Ectodermal cell (in vitro differentiated cells): ENCODE measurements around the gene COA3. TPM values are rescaled to one million over a fixed set of nuclear protein-coding genes. Genes with fewer than 3 reads are reported as not detected.

Experiments used
- H3K27ac ChIP-seq: 2 replicates; pipeline ENCODE4 v1.7.0; 2013; ENCODE audit warnings: mild to moderate bottlenecking, low read depth, low read length; ENCODE audit not compliant: insufficient read depth, poor library complexity, severe bottlenecking
- H3K27me3 ChIP-seq: 2 replicates; pipeline ENCODE4 v1.7.0; 2013; ENCODE audit warnings: mild to moderate bottlenecking, low read length; ENCODE audit not compliant: insufficient read depth, control insufficient read depth, poor library complexity, severe bottlenecking
- H3K36me3 ChIP-seq: one replicate; pipeline ENCODE4 v1.7.0; 2013; ENCODE audit warnings: low read length; ENCODE audit not compliant: control insufficient read depth, insufficient read depth
- H3K4me1 ChIP-seq: one replicate; pipeline ENCODE4 v1.7.0; 2013; ENCODE audit warnings: low read length; ENCODE audit not compliant: control insufficient read depth, insufficient read depth
- H3K4me3 ChIP-seq: 2 replicates; pipeline ENCODE4 v1.7.0; 2013; ENCODE audit warnings: low read depth, low read length, control low read depth; ENCODE audit not compliant: insufficient read depth
- H3K9me3 ChIP-seq: 2 replicates; pipeline ENCODE4 v1.7.0; 2013; ENCODE audit warnings: mild to moderate bottlenecking, low read length, moderate library complexity; ENCODE audit not compliant: control insufficient read depth
- WGBS, 2 experiments: methylation state at CpG; one replicate each; pipeline ENCODE4 v1.1.7; 2013; ENCODE audit warnings: missing lambda C conversion rate in 2 of 2; 5-methylcytosine and 5-hydroxymethylcytosine counted together
- polyA plus RNA-seq, 4 experiments: library from polyadenylated mRNA; stranded (reverse); fragments of 50-300 nt; gene quantifications; one replicate each; pipeline ENCODE4 v1.2.3, GENCODE V29; 2013

The COA3 gene
- polyA plus RNA-seq (2013, experiment 1 of 4): 73.9 TPM
- polyA plus RNA-seq (2013, experiment 2 of 4): 70.0 TPM
- polyA plus RNA-seq (2013, experiment 3 of 4): 66.2 TPM
- 73.9 TPM for polyA plus RNA-seq (2013, experiment 4 of 4)

GRCh38 chr17:42798383-42799380, at the start of gene COA3, which contains the start of gene CNTD1:
COA3 (minus strand) TSS chr17:42798704; CDS start chr17:42798681, 23 bp downstream.
CNTD1 (plus strand) TSS chr17:42798861; CDS start chr17:42799068, 207 bp downstream.
- WGBS, 2 experiments: 30% methylated on average over 66 of the region's 66 CpGs
- H3K9me3 ChIP-seq: no peaks in the 10 kb centered on the region
- peak within 1 kb of the TSS; percentile 89 for H3K4me3 ChIP-seq
- H3K27ac ChIP-seq: no peak within 1 kb of the TSS
- H3K36me3 ChIP-seq: no peaks in the 10 kb centered on the region
- peaks cover 13% of the 10 kb centered on the region for H3K27me3 ChIP-seq
- peaks cover 6% of the 10 kb centered on the region for H3K4me1 ChIP-seq

GRCh38 chr17:42848093-42848492, 49.6 kb upstream of the COA3 start:
- Histone ChIP-seq H3K4me1 (peaks cover 8% of the 10 kb centered on the region), H3K27me3 (no peaks in the 10 kb centered on the region), H3K36me3 (peaks cover 8% of the 10 kb centered on the region), H3K27ac (no peak overlapping the region), H3K4me3 (no peak overlapping the region), H3K9me3 (no peaks in the 10 kb centered on the region)
- 90 to 93% methylated on average over 3 of the region's 3 CpGs for WGBS, 2 experiments

GRCh38 chr17:42846594-42847280, 48.2 kb upstream of the COA3 start:
- 89 to 93% methylated on average over 9 of the region's 9 CpGs for WGBS, 2 experiments
- Histone ChIP-seq H3K27ac (no peak overlapping the region), H3K9me3 (no peaks in the 10 kb centered on the region), H3K4me3 (no peak overlapping the region), H3K36me3 (peaks cover 17% of the 10 kb centered on the region), H3K27me3 (no peaks in the 10 kb centered on the region), H3K4me1 (peaks cover 8% of the 10 kb centered on the region)

GRCh38 chr17:42845918-42846593, 47.6 kb upstream of the COA3 start:
- H3K9me3 ChIP-seq: no peaks in the 10 kb centered on the region
- no peak overlapping the region for H3K27ac ChIP-seq
- H3K4me1 ChIP-seq: peaks cover 8% of the 10 kb centered on the region
- H3K36me3 ChIP-seq: peaks cover 23% of the 10 kb centered on the region
- WGBS, 2 experiments: 94 to 95% methylated on average over 7 of the region's 7 CpGs
- no peaks in the 10 kb centered on the region for H3K27me3 ChIP-seq
- H3K4me3 ChIP-seq: no peak overlapping the region

- peaks cover 23% of the 10 kb centered on the region for H3K36me3 ChIP-seq
- no peaks in the 10 kb centered on the region for H3K9me3 ChIP-seq
- H3K4me3 ChIP-seq: no peak overlapping the region
- no peaks in the 10 kb centered on the region for H3K27me3 ChIP-seq
- no peak overlapping the region for H3K27ac ChIP-seq
- WGBS, 2 experiments: 95 to 97% methylated on average over 12 of the region's 12 CpGs
- peaks cover 3% of the 10 kb centered on the region for H3K4me1 ChIP-seq
These were observed 47.0 kb upstream of the COA3 start for GRCh38 chr17:42845556-42845917.

GRCh38 chr17:42844761-42845555, 46.5 kb upstream of the COA3 start:
- Histone ChIP-seq H3K9me3 (no peaks in the 10 kb centered on the region), H3K27me3 (no peaks in the 10 kb centered on the region), H3K4me1 (peaks cover 3% of the 10 kb centered on the region), H3K36me3 (peaks cover 23% of the 10 kb centered on the region), H3K27ac (no peak overlapping the region), H3K4me3 (no peak overlapping the region)
- 95 to 96% methylated on average over 24 of the region's 24 CpGs for WGBS, 2 experiments

GRCh38 chr17:42844271-42844670, 45.8 kb upstream of the COA3 start, which contains the start of gene AOC2:
AOC2 (plus strand) TSS chr17:42844580; CDS start chr17:42844627, 47 bp downstream.
- H3K27ac ChIP-seq: no peak within 1 kb of the TSS
- H3K4me3 ChIP-seq: no peak within 1 kb of the TSS
- H3K4me1 ChIP-seq: no peaks in the 10 kb centered on the region
- 94 to 95% methylated on average over 4 of the region's 4 CpGs for WGBS, 2 experiments
- no peaks in the 10 kb centered on the region for H3K27me3 ChIP-seq
- H3K36me3 ChIP-seq: peaks cover 26% of the 10 kb centered on the region
- H3K9me3 ChIP-seq: no peaks in the 10 kb centered on the region

GRCh38 chr17:42843358-42843934, 44.9 kb upstream of the COA3 start:
- no peaks in the 10 kb centered on the region for H3K9me3 ChIP-seq
- H3K36me3 ChIP-seq: peaks cover 34% of the 10 kb centered on the region
- H3K27me3 ChIP-seq: no peaks in the 10 kb centered on the region
- no peak overlapping the region for H3K4me3 ChIP-seq
- H3K4me1 ChIP-seq: no peaks in the 10 kb centered on the region
- no peak overlapping the region for H3K27ac ChIP-seq
- 62 to 63% methylated on average over 6 of the region's 6 CpGs for WGBS, 2 experiments
